HEK293 (cell line): Measurements from ENCODE around the gene NADK.
A peak's percentile ranks its signal among the peaks of the same experiment; 100 is the strongest.

Experiments
- AEBP2 ChIP-seq: fragments of 450-650 bp; formaldehyde crosslinking; IDR thresholded peaks from 2 replicates; pipeline ENCODE4 v1.5.1; 2016; ENCODE audit warnings: missing biosample characterization, missing genetic modification characterization, borderline replicate concordance
- FEZF1 ChIP-seq: fragments of 450-650 bp; formaldehyde crosslinking; IDR thresholded peaks from 2 replicates; pipeline ENCODE4 v1.5.1; 2016; ENCODE audit warnings: missing biosample characterization, missing genetic modification characterization
- KLF16 ChIP-seq: fragments of 450-650 bp; formaldehyde crosslinking; IDR thresholded peaks from 2 replicates; pipeline ENCODE4 v1.5.1; 2017; ENCODE audit warnings: missing biosample characterization, missing genetic modification characterization
- KLF8 ChIP-seq: fragments of 450-650 bp; formaldehyde crosslinking; IDR thresholded peaks from 2 replicates; pipeline ENCODE4 v1.5.1; 2016; ENCODE audit warnings: missing biosample characterization, missing genetic modification characterization
- OVOL3 ChIP-seq: fragments of 450-650 bp; formaldehyde crosslinking; IDR thresholded peaks from 2 replicates; pipeline ENCODE4 v1.5.1; 2016; ENCODE audit warnings: missing biosample characterization, missing genetic modification characterization
- PBX3 ChIP-seq: sonication (generic); formaldehyde crosslinking; IDR thresholded peaks from 2 replicates; pipeline ENCODE4 v1.8.1; 2022; ENCODE audit warnings: mild to moderate bottlenecking, moderate library complexity, missing genetic modification reagents
- REPIN1 ChIP-seq: fragments of 450-650 bp; formaldehyde crosslinking; IDR thresholded peaks from 2 replicates; pipeline ENCODE4 v1.5.1; 2017; ENCODE audit warnings: missing biosample characterization, missing genetic modification characterization, low read depth
- YY2 ChIP-seq: fragments of 450-650 bp; formaldehyde crosslinking; IDR thresholded peaks from 2 replicates; pipeline ENCODE4 v1.5.1; 2016; ENCODE audit warnings: missing biosample characterization, missing genetic modification characterization
- ZBTB10 ChIP-seq: fragments of 450-650 bp; formaldehyde crosslinking; IDR thresholded peaks from 2 replicates; pipeline ENCODE4 v1.5.1; 2016; ENCODE audit warnings: missing biosample characterization, missing genetic modification characterization
- ZBTB21 ChIP-seq: fragments of 450-650 bp; formaldehyde crosslinking; IDR thresholded peaks from 2 replicates; pipeline ENCODE4 v1.5.1; 2017; ENCODE audit warnings: missing biosample characterization, missing genetic modification characterization
- ZBTB48 ChIP-seq: fragments of 450-650 bp; formaldehyde crosslinking; IDR thresholded peaks from 2 replicates; pipeline ENCODE4 v1.5.1; 2016; ENCODE audit warnings: missing biosample characterization, missing genetic modification characterization
- ZEB2 ChIP-seq: fragments of 450-650 bp; formaldehyde crosslinking; IDR thresholded peaks from 2 replicates; pipeline ENCODE4 v1.5.1; 2016; ENCODE audit warnings: missing biosample characterization, missing genetic modification characterization
- ZFP69B ChIP-seq: fragments of 450-650 bp; formaldehyde crosslinking; IDR thresholded peaks from 2 replicates; pipeline ENCODE4 v1.5.1; 2016; ENCODE audit warnings: missing biosample characterization, missing genetic modification characterization
- ZNF121 ChIP-seq: fragments of 450-650 bp; formaldehyde crosslinking; IDR thresholded peaks from 2 replicates; pipeline ENCODE4 v1.5.1; 2016; ENCODE audit warnings: missing biosample characterization, missing genetic modification characterization
- ZNF148 ChIP-seq: fragments of 450-650 bp; formaldehyde crosslinking; IDR thresholded peaks from 2 replicates; pipeline ENCODE4 v1.5.0; 2017; ENCODE audit warnings: missing biosample characterization, missing genetic modification characterization, borderline replicate concordance
- ZNF184 ChIP-seq: fragments of 450-650 bp; IDR thresholded peaks from 2 replicates; pipeline ENCODE4 v1.5.1; 2018; ENCODE audit warnings: missing biosample characterization, mild to moderate bottlenecking, missing genetic modification characterization
- ZNF202 ChIP-seq: fragments of 450-650 bp; formaldehyde crosslinking; IDR thresholded peaks from 2 replicates; pipeline ENCODE4 v1.5.1; 2016; ENCODE audit warnings: missing biosample characterization, missing genetic modification characterization, borderline replicate concordance
- ZNF24 ChIP-seq: fragments of 450-650 bp; formaldehyde crosslinking; IDR thresholded peaks from 2 replicates; pipeline ENCODE4 v1.5.1; 2016; ENCODE audit warnings: missing biosample characterization, missing genetic modification characterization
- ZNF292 ChIP-seq: fragments of 450-650 bp; formaldehyde crosslinking; IDR thresholded peaks from 2 replicates; pipeline ENCODE4 v1.5.1; 2016; ENCODE audit warnings: low read depth, missing biosample characterization, missing genetic modification characterization, borderline replicate concordance
- ZNF311 ChIP-seq: fragments of 450-650 bp; formaldehyde crosslinking; IDR thresholded peaks from 2 replicates; pipeline ENCODE4 v1.5.1; 2017; ENCODE audit warnings: missing biosample characterization, missing genetic modification characterization, borderline replicate concordance
- ZNF37A ChIP-seq: fragments of 450-650 bp; IDR thresholded peaks from 2 replicates; pipeline ENCODE4 v1.5.1; 2018; ENCODE audit warnings: missing biosample characterization, missing genetic modification characterization
- ZNF423 ChIP-seq: fragments of 450-650 bp; formaldehyde crosslinking; IDR thresholded peaks from 2 replicates; pipeline ENCODE4 v1.5.1; 2016; ENCODE audit warnings: missing biosample characterization, missing genetic modification characterization
- ZNF449 ChIP-seq: fragments of 450-650 bp; formaldehyde crosslinking; IDR thresholded peaks from 2 replicates; pipeline ENCODE4 v1.5.1; 2017; ENCODE audit warnings: missing biosample characterization, mild to moderate bottlenecking, missing genetic modification characterization, moderate library complexity
- ZNF521 ChIP-seq: fragments of 450-650 bp; formaldehyde crosslinking; IDR thresholded peaks from 2 replicates; pipeline ENCODE4 v1.5.1; 2017; ENCODE audit warnings: missing biosample characterization, mild to moderate bottlenecking, missing genetic modification characterization
- ZNF544 ChIP-seq: fragments of 450-650 bp; formaldehyde crosslinking; IDR thresholded peaks from 2 replicates; pipeline ENCODE4 v1.5.0; 2017; ENCODE audit warnings: missing biosample characterization, missing genetic modification characterization
- ZNF580 ChIP-seq: fragments of 450-650 bp; formaldehyde crosslinking; IDR thresholded peaks from 2 replicates; pipeline ENCODE4 v1.5.1; 2016; ENCODE audit warnings: missing biosample characterization, missing genetic modification characterization
- ZNF654 ChIP-seq: fragments of 450-650 bp; formaldehyde crosslinking; IDR thresholded peaks from 2 replicates; pipeline ENCODE4 v1.5.1; 2016; ENCODE audit warnings: low read depth, missing biosample characterization, missing genetic modification characterization
- ZNF658 ChIP-seq: fragments of 450-650 bp; formaldehyde crosslinking; IDR thresholded peaks from 2 replicates; pipeline ENCODE4; 2016; ENCODE audit warnings: missing biosample characterization, missing genetic modification characterization
- ZNF677 ChIP-seq: fragments of 450-650 bp; IDR thresholded peaks from 2 replicates; pipeline ENCODE4 v1.5.0; 2018; ENCODE audit warnings: missing biosample characterization, mild to moderate bottlenecking, missing genetic modification characterization, moderate library complexity
- ZNF76 ChIP-seq: fragments of 450-650 bp; formaldehyde crosslinking; IDR thresholded peaks from 2 replicates; pipeline ENCODE4; 2016; ENCODE audit warnings: low read depth, missing biosample characterization, missing genetic modification characterization, borderline replicate concordance
- ZNF768 ChIP-seq: fragments of 450-650 bp; formaldehyde crosslinking; IDR thresholded peaks from 2 replicates; pipeline ENCODE4 v1.5.1; 2018; ENCODE audit warnings: missing biosample characterization, mild to moderate bottlenecking, missing genetic modification characterization
- ZNF777 ChIP-seq: fragments of 450-650 bp; formaldehyde crosslinking; IDR thresholded peaks from 2 replicates; pipeline ENCODE4 v1.5.1; 2017; ENCODE audit warnings: missing biosample characterization, missing genetic modification characterization, borderline replicate concordance

Gene NADK

GRCh38 chr1:1777950-1778662 is at the start of gene NADK (continued):
- TF ChIP-seq ZNF654 (tag by site-specific recombination) (no peak), ZNF148 (tag by site-specific recombination) (no peak), ZNF658 (tag by site-specific recombination) (no peak), ZBTB10 (tag by site-specific recombination) (no peak), ZNF768 (tag by site-specific recombination) (no peak), OVOL3 (no peak), REPIN1 (tag by site-specific recombination) (no peak), ZNF311 (tag by site-specific recombination) (no peak), ZNF580 (tag by site-specific recombination) (no peak), ZNF184 (no peak), PBX3 (CRISPR knock-in tag) (peak; percentile 56; the same call in 1 of the 2 replicates), ZNF521 (tag by site-specific recombination) (no peak), YY2 (tag by site-specific recombination) (no peak), ZNF76 (tag by site-specific recombination) (no peak), ZNF777 (tag by site-specific recombination) (no peak), ZNF292 (tag by site-specific recombination) (no peak), ZFP69B (tag by site-specific recombination) (peak; percentile 84), ZNF677 (no peak), ZNF121 (tag by site-specific recombination) (no peak), ZNF544 (tag by site-specific recombination) (no peak), ZBTB48 (tag by site-specific recombination) (no peak), ZBTB21 (tag by site-specific recombination) (no peak), ZNF423 (no peak), KLF8 (peak; percentile 48; the same call in 1 of the 2 replicates), KLF16 (tag by site-specific recombination) (no peak), AEBP2 (tag by site-specific recombination) (no peak), ZNF37A (tag by site-specific recombination) (no peak), FEZF1 (tag by site-specific recombination) (no peak), ZNF202 (tag by site-specific recombination) (no peak), ZNF24 (no peak), ZNF449 (tag by site-specific recombination) (peak; percentile 56; the same call in 1 of the 2 replicates), ZEB2 (tag by site-specific recombination) (no peak)
